HG02623 (cell line): ENCODE data around the gene TAC3.
A peak's percentile ranks its signal among the peaks of the same experiment; 100 is the strongest.
"Not testable (repeated sequence)": the region's sequence is repeated elsewhere in the genome, so short reads cannot be mapped to it uniquely, and the experiment has no call there.

Experiments used
- ATAC-seq: cut with Tn5 transposase; IDR thresholded peaks from one replicate; pipeline ENCODE4 v1.9.1; 2021; ENCODE audit warnings: moderate library complexity; ENCODE audit not compliant: unreplicated experiment

TAC3 gene

DNA sequence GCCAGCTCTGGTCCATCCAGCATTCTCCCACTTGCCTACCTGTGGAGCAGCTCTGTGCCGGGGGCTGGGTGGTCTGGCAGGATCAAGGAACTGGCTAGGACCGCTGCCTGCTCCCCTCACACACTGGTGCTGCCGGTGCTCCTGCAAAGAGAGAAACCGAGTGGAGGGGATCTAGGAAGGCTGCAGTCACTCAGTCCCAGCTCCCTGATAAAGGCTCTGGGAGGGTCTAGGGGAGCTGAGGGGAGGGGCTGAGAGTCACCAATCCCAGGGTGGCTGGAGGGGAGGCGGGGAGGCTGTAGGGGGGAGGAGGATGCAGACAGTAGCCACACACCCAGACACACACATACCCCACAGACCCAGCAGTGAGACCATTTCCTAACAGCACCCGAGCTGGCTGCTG lies at the start of gene TAC3:
TSS of gene TAC3 (minus strand) at position 182 of the 400 bp plus-strand sequence. CDS start 732 bp downstream, outside the sequence.
- no peak for ATAC-seq

DNA sequence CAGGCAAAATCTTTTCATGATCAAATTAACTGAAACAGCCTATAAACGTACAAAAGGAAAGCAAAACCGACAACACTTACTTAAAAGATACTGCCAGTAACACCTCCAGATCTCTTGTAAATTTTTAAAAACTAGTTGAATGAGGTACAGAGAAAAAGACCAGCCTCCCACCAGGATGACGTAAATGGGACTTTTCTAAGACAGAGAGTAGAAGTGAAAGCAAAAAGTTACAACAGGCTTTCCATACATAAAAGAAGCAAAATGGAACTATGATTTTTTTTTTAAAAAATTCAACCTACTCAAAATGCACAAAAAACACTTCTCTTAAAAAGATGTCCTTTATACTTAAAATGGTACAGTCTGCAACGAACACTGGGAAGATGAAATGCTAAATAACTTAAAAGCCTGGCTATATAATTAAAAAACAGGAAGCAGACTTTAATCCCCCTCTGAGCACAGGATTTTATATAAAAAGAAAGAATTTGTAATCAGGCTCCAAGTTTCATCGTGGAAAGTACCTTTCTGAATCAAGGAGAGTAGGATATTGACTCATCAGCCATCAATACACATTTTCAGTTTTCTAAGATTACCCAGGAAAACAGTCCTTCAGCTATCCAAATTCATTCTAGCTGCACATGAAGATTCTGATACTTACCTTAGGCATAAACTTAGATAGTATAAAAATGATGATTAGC lies 47.8 kb upstream of the TAC3 start:
- ATAC-seq: peak; percentile 82

DNA sequence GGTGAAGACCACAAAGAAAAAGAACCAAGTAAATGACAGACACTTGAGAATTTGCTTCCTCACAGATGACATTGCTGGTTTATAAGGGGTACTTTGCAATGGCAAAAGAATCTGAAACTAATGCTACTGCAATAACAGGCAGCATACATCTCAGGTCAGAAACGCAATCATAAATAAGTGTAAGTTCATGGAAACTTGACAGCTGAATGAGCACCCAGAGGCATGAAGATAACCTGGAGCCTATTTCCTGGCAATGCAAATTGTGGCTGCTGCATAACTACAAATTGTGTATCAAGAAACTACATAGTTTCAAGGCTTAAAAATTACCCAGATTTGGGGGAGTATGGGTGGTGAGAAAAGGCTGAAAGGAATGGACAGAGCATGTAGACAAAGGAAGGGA lies 42.1 kb upstream of the TAC3 start:
- ATAC-seq: no peak

DNA sequence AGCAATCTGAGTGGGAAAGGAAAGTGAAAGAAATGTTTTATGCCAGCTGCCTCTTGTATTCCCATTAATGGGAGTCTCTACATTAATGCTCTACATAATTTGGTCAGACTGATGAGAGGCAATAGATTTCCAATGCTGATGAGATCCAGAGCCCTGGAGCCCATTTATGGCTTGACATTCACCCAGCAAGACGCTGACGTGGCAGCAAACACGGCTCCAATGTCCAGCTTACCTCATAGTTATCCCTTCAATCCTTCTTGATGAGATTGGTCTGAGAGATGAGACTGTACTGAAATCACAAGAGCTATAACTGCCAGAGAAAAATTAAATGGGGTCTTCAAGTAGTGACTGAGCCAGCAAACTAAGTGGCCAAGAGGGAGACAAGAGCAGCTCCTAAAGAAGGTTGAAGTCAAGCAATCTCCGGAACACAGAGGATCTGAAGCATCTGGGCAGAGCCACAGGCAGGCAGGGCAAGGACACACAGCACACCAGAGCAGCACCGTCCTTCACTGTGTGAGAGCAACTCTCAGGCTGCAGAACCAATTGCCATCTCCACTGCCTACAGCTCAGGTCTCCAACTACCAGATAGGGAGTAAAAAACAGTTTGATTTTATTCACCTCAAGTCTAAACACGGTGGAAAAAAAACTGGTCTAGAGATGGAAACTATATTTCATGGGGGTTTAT lies 40.9 kb upstream of the TAC3 start:
- ATAC-seq: no peak

DNA sequence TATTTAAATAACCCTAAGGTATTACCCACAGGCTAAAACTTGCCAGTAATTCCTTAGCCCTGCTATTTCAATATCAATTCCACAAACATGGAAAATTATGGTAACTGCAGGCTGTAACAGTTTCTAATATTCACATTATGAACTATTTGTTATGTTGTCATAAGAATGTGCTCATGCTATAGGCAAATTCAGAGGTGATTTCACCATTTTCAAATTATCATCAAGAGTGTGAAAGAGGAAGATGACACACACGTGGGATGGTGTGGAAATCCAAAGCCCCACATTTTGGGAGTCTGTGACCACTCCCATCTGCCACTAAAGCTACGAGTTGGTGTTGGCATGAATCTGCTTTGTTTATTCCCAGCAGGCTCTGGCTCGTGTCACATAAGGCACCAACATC lies 39.5 kb upstream of the TAC3 start:
- ATAC-seq: no peak

DNA sequence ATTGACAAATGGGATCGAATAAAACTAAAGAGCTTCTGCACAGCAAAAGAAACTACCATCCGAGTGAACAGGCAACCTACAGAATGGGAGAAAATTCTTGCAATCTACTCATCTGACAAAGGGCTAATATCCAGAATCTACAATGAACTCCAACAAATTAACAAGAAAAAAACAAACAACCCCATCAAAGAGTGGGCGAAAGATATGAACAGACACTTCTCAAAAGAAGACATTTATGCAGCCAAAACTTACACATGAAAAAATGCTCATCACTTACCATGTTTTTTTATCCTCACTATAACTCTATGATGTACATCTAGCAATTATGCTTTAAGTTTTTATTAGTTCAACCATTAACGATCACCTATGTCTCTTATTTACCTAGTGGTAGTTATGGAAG lies 37.6 kb upstream of the TAC3 start:
- ATAC-seq: not testable (repeated sequence)

DNA sequence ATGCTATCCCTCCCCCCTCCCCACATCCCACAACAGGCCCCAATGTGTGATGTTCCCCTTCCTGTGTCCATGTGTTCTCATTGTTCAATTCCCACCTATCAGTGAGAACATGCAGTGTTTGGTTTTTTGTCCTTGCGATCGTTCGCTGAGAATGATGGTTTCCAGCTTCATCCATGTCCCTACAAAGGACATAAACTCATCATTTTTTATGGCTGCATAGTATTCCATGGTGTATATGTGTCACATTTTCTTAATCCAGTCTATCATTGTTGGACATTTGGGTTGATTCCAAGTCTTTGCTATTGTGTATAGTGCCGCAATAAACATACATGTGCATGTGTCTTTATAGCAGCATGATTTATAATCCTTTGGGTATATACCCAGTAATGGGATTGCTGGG lies 36.8 kb upstream of the TAC3 start:
- ATAC-seq: not testable (repeated sequence)

DNA sequence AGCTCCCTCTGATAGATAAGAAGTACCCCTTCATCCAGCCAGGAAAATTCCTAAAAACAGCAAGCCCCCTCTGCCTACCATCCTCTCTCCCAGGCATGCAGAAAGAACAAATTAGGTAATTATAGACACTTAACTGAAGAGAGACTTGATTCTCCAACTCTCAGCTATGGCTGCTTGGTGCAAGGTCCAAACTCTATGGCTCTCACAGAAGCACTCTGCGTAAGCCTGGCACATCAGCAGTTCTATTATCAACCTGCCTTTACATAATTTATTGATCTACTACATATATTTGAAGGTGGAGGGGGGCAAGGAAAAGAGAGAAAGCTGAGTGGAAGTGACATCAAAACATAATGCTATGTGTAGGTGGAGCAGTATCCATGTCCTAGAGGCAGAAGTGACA lies 34.7 kb upstream of the TAC3 start:
- ATAC-seq: no peak

DNA sequence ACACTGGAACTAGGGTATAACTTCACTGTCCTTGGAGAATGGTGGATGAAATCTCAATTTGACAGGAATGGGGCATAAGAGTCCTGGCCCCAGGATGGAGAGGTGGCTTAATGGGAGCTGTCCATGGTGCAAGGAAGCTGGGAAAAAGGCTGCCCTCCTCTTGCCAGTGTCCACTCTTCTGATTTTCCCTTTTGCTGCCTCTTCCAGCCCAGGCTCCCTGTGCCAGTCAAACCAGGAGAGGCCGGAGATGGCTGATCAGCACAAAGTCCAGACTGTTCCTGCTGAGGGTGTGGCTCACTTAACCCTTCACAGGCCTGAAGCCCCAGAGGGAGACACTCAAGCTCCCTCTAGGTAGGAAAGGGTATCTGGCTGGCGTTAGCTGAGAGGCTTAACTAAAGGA lies 33.6 kb upstream of the TAC3 start, which contains the start of gene MYO1A:
TSS of gene MYO1A (minus strand) at position 240 of the 400 bp plus-strand sequence. CDS start 1,806 bp downstream, outside the sequence.
- no peak for ATAC-seq

DNA sequence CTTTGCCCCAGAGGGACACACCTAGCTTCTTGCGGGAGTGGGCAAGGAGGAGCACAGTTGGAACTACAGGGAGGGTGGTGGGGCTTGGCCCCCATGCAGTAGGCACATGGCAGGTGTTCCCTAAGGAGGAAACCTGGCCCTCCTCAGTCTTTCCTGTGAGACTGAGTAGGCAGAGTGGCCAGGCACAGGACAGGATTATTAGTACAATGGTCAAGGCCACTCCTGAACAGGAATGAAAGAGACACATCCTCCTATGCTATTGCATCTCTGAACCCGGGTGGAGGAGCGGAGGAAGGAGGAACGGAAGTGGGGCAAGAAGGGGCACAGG lies 32.8 kb upstream of the TAC3 start:
- no peak for ATAC-seq

DNA sequence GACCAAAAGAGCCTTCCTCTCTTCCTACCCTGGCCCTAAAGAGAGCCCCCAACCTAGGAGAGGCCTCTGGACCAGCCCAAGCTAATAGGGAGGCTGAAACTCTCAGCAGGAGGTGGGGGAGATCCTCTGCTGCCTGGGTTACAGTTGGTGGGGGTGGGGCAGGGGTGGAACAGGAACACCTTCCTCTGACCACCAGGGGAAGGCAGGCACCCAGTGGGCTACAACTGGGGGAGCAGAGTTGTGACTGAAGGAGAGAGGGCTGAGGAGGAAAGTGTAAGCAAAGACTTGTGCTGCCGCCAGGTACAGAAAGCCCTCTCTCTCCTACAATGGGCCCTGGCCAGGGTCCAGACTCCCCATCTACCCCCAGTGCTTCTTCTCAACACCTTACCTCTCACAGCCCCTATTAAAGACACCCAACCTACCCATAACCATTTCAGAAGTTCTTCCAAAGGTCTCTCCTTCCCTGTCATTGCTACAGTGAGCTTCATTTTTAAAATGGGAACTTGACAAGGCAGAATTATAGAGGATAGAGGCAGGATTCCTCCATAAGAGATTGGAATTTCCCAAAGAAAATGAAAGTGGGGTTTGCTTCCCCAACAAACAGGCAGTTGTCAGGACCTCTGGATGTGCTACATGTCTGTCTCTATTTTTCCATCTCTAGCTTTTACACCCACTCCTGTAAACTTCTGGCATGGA lies 32.2 kb upstream of the TAC3 start:
- ATAC-seq: no peak

DNA sequence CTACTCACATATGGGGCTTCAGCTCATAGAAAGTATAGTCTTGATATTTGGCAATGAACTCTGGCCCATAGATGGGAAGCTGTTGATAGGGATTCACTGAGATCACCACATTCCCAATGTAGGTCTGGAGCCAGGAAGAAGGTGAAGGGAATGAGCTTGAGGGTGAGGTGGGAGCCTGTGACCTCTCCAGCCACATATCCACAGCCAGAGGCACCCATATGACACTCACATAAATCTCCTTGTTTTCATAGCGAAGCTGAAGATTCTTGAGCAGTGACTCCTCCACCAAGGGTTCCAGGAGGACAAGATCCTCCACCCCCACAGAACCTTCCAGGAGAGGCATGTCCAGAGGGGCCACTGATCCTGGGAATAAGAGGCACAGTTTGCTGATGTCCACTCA lies 31.7 kb upstream of the TAC3 start:
- ATAC-seq: no peak

DNA sequence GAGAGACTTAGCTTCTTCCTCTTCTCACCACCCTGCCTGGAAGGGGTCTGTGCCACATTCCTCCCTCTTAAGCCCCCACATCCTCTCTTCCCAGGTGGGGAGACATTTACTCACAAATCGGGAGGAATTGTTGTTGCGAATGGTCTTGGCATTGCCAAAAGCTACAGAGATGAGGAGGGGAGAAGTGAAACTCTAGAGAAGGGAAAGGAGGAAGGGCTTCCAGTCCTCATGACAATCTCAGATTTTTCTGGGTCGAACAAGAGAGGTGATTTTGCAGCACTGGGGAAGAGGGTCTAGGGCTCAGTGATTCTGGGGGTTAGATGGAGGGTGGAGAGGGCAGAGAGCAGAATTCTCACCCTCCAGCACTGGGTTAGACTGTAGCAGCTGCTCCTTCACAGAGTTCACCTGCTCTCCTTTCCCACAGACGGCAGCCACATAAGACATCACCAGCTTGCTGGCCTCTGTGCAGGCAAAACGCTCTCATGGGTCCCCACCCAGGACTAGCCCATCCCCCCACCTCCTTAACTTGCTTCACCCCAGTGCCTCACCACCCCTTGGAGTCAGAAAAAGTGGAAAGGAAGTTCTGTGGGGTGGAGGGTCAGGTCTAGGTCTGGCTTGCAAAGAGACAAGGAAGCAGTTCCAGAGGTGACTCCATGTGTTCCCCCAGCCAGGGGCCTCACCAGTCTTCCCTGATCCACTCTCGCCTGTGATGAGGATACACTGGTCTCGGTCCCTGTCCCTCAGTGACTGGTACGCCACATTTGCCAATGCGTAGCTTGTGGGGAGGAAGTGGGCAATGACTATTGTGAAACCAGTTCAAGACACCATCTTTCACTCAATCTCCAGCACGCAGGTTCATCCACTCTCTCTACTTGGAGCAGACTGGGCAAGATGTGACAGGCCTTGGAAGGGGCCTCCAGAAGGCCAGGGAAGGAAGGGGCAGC lies 30.9 kb upstream of the TAC3 start:
- no peak for ATAC-seq

DNA sequence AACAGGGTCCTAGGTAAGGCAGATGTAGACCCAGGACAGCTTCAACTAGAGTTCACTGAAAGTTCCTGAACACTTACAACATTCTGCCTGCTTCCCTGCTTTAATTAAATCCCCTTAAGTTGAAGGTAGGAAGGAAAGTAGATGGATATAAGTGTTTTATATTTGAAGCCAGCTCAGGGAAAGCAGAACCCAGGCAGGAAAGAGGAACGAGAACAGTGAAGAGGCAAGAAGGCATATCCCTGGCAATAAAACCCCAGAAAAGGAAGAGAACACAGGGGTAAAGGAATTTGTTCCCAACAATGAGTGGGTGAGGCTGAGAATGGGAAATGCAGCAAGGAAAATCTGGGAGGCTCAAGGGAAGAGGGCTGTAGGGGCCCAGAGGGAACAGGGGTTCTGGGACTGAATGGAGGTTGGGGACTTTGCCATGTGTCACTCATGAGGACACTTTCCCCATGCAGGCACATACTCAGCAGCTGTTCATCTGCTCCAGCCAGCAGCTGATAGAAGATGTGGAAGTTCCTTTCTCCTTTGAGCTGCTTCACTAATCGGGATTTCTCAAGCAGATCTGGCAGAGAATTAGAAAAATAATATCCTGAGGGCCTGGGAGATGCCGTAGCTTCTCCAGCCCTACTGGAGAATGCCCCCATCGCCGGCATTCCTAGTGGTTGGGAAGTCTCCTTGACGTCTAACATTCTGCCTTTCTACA lies 29.9 kb upstream of the TAC3 start:
- ATAC-seq: no peak

DNA sequence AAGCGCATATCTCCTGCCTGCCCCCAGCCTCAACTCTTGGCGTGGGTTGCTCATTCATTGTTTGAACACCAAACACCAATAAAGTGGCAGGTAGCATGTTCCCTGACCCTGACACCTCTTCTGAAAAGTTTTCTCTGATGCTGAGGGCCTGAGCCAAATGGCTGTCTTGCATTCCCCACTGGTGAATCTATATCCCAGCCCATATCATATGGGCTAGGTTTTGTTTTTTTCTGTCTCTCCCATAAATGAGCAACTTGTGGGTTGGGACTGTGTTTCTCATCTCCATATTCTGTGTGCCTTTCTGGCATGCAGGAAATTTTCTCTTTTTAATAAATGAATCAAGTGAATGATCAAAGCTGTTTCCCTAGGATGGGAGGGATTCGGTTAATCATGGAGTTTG lies 28.6 kb upstream of the TAC3 start:
- no peak for ATAC-seq

DNA sequence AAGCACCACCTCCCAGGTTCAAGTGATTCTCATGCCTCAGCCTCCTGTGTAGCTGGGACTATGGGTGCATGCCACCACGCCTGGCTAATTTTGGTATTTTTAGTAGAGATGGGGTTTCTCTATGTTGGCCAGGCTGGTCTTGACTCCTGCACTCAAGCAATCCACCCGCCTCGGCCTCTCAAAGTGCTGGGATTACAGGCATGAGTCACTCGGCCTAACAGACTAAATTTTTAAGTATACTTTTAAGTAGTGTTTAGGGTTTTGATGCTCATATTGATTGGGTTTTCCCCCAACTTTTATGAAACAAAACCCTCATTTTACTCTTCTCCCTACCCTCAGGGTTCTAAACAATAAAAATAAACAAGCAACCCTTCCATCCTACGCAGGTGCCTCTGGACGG lies 28.1 kb upstream of the TAC3 start:
- ATAC-seq: no peak

DNA sequence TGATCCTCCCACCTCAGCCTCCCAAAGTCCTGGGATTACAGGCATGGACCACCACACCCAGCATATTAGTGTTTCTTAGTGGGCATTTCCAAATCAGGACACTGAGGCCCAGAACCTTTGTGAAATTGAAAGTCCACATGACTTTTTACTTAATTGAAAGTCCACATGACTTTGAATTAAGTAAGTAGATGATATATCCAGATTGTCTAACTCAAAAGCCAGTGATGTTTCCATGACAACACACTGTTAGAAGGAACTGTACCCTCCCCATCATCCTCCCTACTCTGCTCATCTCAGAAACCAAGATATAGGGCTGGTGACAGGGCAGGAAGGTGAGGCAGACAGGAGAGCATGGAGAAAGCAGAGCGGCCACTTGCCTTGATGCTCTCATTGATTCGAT lies 26.4 kb upstream of the TAC3 start:
- ATAC-seq: no peak

DNA sequence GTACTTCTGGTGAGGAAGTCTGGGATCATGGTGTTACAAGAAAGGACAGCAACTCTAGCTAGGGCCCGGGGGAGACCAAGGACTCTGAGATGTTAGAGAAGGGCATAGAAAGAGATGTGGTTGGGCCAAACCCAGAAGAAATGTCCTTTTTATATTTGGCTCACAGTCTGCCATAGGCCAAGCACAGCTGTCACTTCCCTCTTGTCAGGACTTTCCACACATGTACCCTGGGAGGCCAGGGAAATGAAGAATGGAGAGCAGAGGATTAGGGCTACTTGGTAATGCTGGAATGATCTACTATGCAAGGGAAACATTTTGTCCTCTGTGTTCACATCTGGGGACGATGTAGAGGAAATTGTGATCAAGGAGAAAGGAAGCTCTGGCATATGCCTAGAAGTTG lies 24.4 kb upstream of the TAC3 start:
- no peak for ATAC-seq

DNA sequence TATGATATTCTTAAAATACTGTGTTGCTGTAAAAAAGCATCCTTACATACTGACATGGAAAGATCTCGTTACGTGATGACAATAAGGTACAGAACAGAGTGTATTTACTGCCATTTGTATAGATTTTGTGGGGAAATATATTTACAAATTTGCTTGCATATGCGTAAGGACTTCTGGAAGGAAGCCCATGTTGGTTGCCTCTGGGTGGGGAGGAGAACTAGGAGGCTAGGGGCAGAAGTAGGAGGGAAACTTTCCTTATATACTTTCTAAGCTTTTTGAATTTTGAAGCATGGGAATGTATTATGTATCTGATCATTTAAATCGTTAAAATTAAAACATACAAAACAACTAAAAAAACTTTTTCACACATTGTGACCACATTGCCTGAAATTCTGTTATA lies 23.9 kb upstream of the TAC3 start:
- no peak for ATAC-seq

DNA sequence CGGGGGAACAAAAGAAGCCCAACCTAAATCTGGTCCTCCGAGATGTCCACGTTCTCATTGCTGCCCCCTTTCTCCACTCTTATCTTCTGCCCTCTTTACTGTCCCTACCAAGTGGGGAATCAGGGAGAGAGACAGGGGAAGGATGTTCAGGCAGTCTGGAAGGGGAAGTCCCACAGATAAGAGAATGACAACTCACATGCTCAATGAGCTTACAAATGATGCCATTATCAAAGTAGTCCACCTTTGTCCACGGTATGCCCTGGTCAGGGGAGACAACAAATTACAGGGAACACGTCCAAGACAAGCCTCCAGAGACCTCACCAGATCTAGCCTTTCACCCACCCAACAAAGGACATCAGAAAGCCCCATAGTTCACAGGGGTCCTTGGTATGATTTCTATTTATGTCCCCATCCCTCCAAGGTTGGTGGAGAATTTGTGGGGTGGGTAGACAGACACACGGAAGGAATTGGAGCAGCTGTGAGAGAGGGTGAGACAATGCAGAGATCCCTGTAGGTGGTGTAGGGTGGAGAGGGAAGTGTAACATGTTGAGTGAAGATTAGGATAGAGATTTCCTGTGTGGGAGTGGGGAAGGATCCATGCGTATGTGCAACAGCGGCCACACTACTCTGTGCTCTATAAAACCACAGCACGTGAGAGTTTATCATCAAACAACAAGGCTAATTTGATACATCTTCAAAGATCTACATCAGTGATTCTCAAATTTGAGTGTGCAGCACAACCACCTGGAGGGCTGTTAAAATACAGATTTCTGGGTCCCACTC lies 22.9 kb upstream of the TAC3 start:
- ATAC-seq: no peak
